Measurements from ENCODE around the gene RMDN3. TPM values are rescaled to one million over a fixed set of nuclear protein-coding genes. Genes with fewer than 3 reads are reported as not detected.

Gene RMDN3
- total and polyA plus RNA-seq, 9 of the 15 experiments (the other 6 are each of a cell fraction or from before 2014, with no cell fraction given): 8.1 to 38.2 (median 25.9) TPM

DNA sequence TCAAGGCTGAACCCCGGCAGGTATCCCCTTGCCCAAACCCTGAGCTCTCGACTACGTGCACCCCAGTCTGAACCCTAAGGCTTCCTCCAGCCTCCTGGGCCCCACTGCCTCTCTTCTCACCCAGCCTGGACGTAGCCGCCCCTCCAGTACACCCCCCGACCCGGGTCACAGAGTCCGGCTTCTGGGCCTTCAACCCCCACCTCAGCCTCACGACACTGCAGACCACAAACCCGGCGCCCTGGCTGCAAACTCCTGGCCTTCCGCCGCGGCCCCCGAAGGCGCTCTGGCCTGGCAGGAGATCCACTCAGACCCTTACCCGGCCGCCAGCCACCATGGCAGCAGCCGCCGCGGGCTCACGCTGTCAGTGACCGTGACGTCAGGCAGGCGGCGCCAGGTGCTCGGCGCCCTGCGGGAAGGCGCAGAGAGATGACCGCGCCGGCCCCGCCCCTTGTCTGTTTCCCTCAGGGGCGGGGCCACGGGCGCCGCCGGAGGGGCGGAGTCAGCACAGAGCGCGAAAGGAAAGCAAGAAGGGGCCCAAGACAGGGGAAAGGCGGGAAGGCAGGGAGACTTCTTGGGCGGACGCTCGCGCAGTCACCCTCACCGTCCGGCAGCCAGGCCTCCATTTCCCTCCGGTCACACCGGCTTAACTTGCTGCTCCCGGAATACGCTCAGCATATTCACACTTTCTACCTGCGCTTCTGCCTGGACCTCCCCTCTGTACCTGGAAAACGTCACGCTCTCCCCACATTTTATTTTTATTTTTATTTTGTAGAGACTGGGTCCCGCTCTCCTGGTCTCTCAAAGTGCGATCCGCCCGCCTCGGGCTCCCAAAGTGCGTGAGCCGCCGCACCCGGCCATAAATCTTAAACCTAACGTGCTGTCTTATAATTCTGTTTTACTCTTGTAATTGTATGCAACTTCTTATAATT is at the start of gene RMDN3 (continued):
- TF ChIP-seq, protein P1, sequence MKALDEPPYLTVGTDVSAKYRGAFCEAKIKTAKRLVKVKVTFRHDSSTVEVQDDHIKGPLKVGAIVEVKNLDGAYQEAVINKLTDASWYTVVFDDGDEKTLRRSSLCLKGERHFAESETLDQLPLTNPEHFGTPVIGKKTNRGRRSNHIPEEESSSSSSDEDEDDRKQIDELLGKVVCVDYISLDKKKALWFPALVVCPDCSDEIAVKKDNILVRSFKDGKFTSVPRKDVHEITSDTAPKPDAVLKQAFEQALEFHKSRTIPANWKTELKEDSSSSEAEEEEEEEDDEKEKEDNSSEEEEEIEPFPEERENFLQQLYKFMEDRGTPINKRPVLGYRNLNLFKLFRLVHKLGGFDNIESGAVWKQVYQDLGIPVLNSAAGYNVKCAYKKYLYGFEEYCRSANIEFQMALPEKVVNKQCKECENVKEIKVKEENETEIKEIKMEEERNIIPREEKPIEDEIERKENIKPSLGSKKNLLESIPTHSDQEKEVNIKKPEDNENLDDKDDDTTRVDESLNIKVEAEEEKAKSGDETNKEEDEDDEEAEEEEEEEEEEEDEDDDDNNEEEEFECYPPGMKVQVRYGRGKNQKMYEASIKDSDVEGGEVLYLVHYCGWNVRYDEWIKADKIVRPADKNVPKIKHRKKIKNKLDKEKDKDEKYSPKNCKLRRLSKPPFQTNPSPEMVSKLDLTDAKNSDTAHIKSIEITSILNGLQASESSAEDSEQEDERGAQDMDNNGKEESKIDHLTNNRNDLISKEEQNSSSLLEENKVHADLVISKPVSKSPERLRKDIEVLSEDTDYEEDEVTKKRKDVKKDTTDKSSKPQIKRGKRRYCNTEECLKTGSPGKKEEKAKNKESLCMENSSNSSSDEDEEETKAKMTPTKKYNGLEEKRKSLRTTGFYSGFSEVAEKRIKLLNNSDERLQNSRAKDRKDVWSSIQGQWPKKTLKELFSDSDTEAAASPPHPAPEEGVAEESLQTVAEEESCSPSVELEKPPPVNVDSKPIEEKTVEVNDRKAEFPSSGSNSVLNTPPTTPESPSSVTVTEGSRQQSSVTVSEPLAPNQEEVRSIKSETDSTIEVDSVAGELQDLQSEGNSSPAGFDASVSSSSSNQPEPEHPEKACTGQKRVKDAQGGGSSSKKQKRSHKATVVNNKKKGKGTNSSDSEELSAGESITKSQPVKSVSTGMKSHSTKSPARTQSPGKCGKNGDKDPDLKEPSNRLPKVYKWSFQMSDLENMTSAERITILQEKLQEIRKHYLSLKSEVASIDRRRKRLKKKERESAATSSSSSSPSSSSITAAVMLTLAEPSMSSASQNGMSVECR (CRISPR knock-in tag; IDR thresholded peaks at IDR 0.05): peak; percentile 96
- TF ChIP-seq, protein P2, sequence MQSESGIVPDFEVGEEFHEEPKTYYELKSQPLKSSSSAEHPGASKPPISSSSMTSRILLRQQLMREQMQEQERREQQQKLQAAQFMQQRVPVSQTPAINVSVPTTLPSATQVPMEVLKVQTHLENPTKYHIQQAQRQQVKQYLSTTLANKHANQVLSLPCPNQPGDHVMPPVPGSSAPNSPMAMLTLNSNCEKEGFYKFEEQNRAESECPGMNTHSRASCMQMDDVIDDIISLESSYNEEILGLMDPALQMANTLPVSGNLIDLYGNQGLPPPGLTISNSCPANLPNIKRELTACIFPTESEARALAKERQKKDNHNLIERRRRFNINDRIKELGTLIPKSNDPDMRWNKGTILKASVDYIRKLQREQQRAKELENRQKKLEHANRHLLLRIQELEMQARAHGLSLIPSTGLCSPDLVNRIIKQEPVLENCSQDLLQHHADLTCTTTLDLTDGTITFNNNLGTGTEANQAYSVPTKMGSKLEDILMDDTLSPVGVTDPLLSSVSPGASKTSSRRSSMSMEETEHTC (IDR thresholded peaks at IDR 0.05): 0 out of 2 replicates have a peak, but pooled peaks have one; percentile 15
- TF ChIP-seq SETDB1 (IDR thresholded peaks at IDR 0.05; ENCODE audit: low read length) (peak; percentile 52), MEF2A (IDR thresholded peaks at IDR 0.05; ENCODE audit: control insufficient read depth, low read depth, low read length) (no peak), ZFP36 (IDR thresholded peaks at IDR 0.05; ENCODE audit: low read depth, low read length, partially characterized antibody) (no peak), ZKSCAN8 (CRISPR knock-in tag; IDR thresholded peaks at IDR 0.05) (no peak), SAFB2 (IDR thresholded peaks at IDR 0.05; ENCODE audit: borderline replicate concordance, low read depth, low read length, severe bottlenecking) (no peak)
- TF ChIP-seq, protein P3, sequence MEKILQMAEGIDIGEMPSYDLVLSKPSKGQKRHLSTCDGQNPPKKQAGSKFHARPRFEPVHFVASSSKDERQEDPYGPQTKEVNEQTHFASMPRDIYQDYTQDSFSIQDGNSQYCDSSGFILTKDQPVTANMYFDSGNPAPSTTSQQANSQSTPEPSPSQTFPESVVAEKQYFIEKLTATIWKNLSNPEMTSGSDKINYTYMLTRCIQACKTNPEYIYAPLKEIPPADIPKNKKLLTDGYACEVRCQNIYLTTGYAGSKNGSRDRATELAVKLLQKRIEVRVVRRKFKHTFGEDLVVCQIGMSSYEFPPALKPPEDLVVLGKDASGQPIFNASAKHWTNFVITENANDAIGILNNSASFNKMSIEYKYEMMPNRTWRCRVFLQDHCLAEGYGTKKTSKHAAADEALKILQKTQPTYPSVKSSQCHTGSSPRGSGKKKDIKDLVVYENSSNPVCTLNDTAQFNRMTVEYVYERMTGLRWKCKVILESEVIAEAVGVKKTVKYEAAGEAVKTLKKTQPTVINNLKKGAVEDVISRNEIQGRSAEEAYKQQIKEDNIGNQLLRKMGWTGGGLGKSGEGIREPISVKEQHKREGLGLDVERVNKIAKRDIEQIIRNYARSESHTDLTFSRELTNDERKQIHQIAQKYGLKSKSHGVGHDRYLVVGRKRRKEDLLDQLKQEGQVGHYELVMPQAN (IDR thresholded peaks at IDR 0.05; ENCODE audit: borderline replicate concordance): peak; percentile 91
- TF ChIP-seq, protein P4, sequence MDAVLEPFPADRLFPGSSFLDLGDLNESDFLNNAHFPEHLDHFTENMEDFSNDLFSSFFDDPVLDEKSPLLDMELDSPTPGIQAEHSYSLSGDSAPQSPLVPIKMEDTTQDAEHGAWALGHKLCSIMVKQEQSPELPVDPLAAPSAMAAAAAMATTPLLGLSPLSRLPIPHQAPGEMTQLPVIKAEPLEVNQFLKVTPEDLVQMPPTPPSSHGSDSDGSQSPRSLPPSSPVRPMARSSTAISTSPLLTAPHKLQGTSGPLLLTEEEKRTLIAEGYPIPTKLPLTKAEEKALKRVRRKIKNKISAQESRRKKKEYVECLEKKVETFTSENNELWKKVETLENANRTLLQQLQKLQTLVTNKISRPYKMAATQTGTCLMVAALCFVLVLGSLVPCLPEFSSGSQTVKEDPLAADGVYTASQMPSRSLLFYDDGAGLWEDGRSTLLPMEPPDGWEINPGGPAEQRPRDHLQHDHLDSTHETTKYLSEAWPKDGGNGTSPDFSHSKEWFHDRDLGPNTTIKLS (IDR thresholded peaks at IDR 0.05; ENCODE audit: borderline replicate concordance, low read depth): peak; percentile 41; the same call in 1 of the 2 replicates
- TF ChIP-seq, protein P5, sequence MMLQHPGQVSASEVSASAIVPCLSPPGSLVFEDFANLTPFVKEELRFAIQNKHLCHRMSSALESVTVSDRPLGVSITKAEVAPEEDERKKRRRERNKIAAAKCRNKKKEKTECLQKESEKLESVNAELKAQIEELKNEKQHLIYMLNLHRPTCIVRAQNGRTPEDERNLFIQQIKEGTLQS (IDR thresholded peaks at IDR 0.05): peak; percentile 45
- TF ChIP-seq, protein P5 (CRISPR knock-in tag; conservative IDR thresholded peaks at IDR 0.05): no peak
- TF ChIP-seq, protein P6, sequence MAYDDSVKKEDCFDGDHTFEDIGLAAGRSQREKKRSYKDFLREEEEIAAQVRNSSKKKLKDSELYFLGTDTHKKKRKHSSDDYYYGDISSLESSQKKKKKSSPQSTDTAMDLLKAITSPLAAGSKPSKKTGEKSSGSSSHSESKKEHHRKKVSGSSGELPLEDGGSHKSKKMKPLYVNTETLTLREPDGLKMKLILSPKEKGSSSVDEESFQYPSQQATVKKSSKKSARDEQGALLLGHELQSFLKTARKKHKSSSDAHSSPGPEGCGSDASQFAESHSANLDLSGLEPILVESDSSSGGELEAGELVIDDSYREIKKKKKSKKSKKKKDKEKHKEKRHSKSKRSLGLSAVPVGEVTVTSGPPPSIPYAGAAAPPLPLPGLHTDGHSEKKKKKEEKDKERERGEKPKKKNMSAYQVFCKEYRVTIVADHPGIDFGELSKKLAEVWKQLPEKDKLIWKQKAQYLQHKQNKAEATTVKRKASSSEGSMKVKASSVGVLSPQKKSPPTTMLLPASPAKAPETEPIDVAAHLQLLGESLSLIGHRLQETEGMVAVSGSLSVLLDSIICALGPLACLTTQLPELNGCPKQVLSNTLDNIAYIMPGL (CRISPR knock-in tag; IDR thresholded peaks at IDR 0.05): no peak; the same call in 1 of the 2 replicates

All from K562 (cell line).